Prostate gland (tissue), 2 donors: ENCODE results near the gene THSD4.

Experiments
- POLR2A ChIP-seq: fragments of 450-650 bp; IDR thresholded peaks from one replicate; pipeline ENCODE4 v1.6.1; 2016; ENCODE audit warnings: antibody characterized with exemption, mild to moderate bottlenecking
- TF ChIP-seq, protein P1 (sequence below), 4 experiments: fragments of 200-600 bp in 2 of 4; fragments of 450-650 bp in 2 of 4; sonication (generic) in 2 of 4; IDR thresholded peaks; 1 replicate in 3 of 4; 2 replicates in 1 of 4; pipeline ENCODE4 v1.5.1; 2016 to 2019; ENCODE audit warnings: antibody characterized with exemption in 4 of 4, mild to moderate bottlenecking in 2 of 4, moderate library complexity in 2 of 4

DNA sequence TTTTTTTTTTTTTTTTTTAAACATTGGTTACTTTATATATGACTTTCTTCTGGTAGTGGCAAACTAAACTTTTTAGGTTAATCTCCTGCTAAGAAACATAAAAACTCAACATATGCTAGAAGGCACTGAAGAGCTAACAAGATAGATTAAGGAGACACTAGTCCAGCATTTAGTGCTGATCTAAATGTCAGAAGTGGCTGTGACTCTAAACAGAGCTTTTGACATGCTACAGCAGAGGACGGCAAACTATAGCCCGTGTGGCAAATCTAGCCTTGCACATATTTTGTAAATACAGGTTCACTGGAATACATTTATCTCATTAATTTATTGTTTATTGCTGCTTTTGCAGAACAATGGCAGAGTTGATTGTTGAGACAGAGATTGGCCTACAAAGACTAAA is 715.7 kb downstream of the THSD4 start:
- TF ChIP-seq, protein P1, sequence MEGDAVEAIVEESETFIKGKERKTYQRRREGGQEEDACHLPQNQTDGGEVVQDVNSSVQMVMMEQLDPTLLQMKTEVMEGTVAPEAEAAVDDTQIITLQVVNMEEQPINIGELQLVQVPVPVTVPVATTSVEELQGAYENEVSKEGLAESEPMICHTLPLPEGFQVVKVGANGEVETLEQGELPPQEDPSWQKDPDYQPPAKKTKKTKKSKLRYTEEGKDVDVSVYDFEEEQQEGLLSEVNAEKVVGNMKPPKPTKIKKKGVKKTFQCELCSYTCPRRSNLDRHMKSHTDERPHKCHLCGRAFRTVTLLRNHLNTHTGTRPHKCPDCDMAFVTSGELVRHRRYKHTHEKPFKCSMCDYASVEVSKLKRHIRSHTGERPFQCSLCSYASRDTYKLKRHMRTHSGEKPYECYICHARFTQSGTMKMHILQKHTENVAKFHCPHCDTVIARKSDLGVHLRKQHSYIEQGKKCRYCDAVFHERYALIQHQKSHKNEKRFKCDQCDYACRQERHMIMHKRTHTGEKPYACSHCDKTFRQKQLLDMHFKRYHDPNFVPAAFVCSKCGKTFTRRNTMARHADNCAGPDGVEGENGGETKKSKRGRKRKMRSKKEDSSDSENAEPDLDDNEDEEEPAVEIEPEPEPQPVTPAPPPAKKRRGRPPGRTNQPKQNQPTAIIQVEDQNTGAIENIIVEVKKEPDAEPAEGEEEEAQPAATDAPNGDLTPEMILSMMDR (IDR thresholded peaks at IDR 0.05) = no peak
- no peak for TF ChIP-seq POLR2A
